GM12878 (cell line): ENCODE data around the gene DUSP8. TPM values are rescaled to one million over a fixed set of nuclear protein-coding genes. Genes with fewer than 3 reads are reported as not detected.

Experiments
- ATAC-seq: fragments of 200-7000 bp; cut with Tn5 transposase; 3 replicates; pipeline ENCODE4 v1.9.1; 2020; ENCODE audit warnings: mild to moderate bottlenecking, moderate library complexity
- BruUV-seq: library from RNA; stranded (reverse); fragments of 400-500 nt; replicated peaks from 2 replicates; lab custom pipeline; 2021; lab: Mats Ljungman, UMichigan
- CTCF ChIA-PET: fragments of 300-600 bp; sonication (Branson Sonifier 250); formaldehyde crosslinking; extraction: SDS; loops from one replicate; lab custom pipeline; 2021; ENCODE audit warnings: inconsistent platforms; lab: Yijun Ruan, JAX
- POLR2A ChIA-PET: fragments of 350-600 bp; formaldehyde crosslinking; extraction: SDS; loops from one replicate; lab custom pipeline; 2021; ENCODE audit warnings: inconsistent platforms; lab: Charles Lee
- RAD21 ChIA-PET: fragments of 300-600 bp; sonication (Branson Sonifier 250); formaldehyde crosslinking; loops from one replicate; lab custom pipeline; 2023; ENCODE audit warnings: antibody characterized with exemption; ENCODE audit not compliant: unreplicated experiment; lab: Charles Lee
- SMC1A ChIA-PET: fragments of 300-600 bp; sonication (Branson Sonifier 250); formaldehyde crosslinking; loops from one replicate; lab custom pipeline; 2023; ENCODE audit not compliant: unreplicated experiment, uncharacterized antibody; lab: Charles Lee
- DNase-seq: peaks from one replicate; pipeline ENCODE4 v3.0.0-alpha.2; 2011; ENCODE audit warnings: low read depth, low spot score
- FAIRE-seq: peaks from 3 replicates; lab custom pipeline; 2011; peaks lifted over from hg19 to GRCh38; lab: Jason Lieb, UNC
- H2AFZ ChIP-seq: 2 replicates; pipeline ENCODE4 v1.6.0; 2011; ENCODE audit warnings: low read depth, low read length, control low read depth; ENCODE audit not compliant: control insufficient read depth
- H3K27ac ChIP-seq: 2 replicates; pipeline ENCODE4 v1.5.1; 2011; ENCODE audit warnings: control low read depth; ENCODE audit not compliant: control insufficient read depth, insufficient read depth
- H3K27me3 ChIP-seq, 2 experiments: replicated peaks in 1 of 2; 2 replicates each; pipeline versions ENCODE4 v1.6.0 to v1.6.1; 2011; ENCODE audit warnings: low read length in 1 of 2; ENCODE audit not compliant: control insufficient read depth in 2 of 2, insufficient read depth in 2 of 2
- H3K36me3 ChIP-seq, 2 experiments: 2 replicates each; pipeline ENCODE4 v1.5.1; 2011; ENCODE audit warnings: low read length in 1 of 2; ENCODE audit not compliant: control insufficient read depth in 2 of 2, insufficient read depth in 2 of 2
- H3K4me1 ChIP-seq: 2 replicates; pipeline ENCODE4 v1.6.1; 2011; ENCODE audit warnings: mild to moderate bottlenecking, low read length, moderate library complexity, mixed read lengths; ENCODE audit not compliant: control insufficient read depth, insufficient read depth
- H3K4me2 ChIP-seq: 2 replicates; pipeline ENCODE4 v1.6.0; 2011; ENCODE audit warnings: control low read depth; ENCODE audit not compliant: control insufficient read depth, insufficient read depth
- H3K4me3 ChIP-seq: fragments of 200-600 bp; sonication (generic); 2 replicates; pipeline ENCODE4 v1.5.1; 2016
- H3K79me2 ChIP-seq: 2 replicates; pipeline ENCODE4 v1.6.0; 2011; ENCODE audit warnings: low read length; ENCODE audit not compliant: control insufficient read depth, insufficient read depth
- H3K9ac ChIP-seq: 2 replicates; pipeline ENCODE4 v1.8.0; 2011; ENCODE audit warnings: low read length, control low read depth, mixed read lengths; ENCODE audit not compliant: control insufficient read depth, insufficient read depth
- H3K9me3 ChIP-seq: replicated peaks from 3 replicates; pipeline ENCODE4 v1.5.1; 2011; ENCODE audit warnings: mild to moderate bottlenecking, low read length; ENCODE audit not compliant: control insufficient read depth, insufficient read depth
- H4K20me1 ChIP-seq: 2 replicates; pipeline ENCODE4 v1.6.0; 2011; ENCODE audit not compliant: control insufficient read depth, insufficient read depth
- BCLAF1 ChIP-seq: fragments of 450-650 bp; IDR thresholded peaks from 2 replicates; pipeline ENCODE4 v1.6.1; 2017; ENCODE audit warnings: antibody characterized with exemption, mild to moderate bottlenecking, moderate library complexity
- CBX3 ChIP-seq: fragments of 200-600 bp; sonication (generic); IDR thresholded peaks from 2 replicates; pipeline ENCODE4 v1.6.1; 2016; ENCODE audit warnings: low read depth, borderline replicate concordance
- CBX5 ChIP-seq: sonication (generic); IDR thresholded peaks from 2 replicates; pipeline ENCODE4 v1.6.1; 2016; ENCODE audit warnings: low read depth, moderate library complexity, mild to moderate bottlenecking, inconsistent platforms
- IRF4 ChIP-seq: IDR thresholded peaks from 2 replicates; pipeline ENCODE4 v1.6.1; 2011; ENCODE audit warnings: low read depth, low read length
- NFYB ChIP-seq: IDR thresholded peaks from 2 replicates; pipeline ENCODE4 v1.6.1; 2011; ENCODE audit warnings: low read depth, mild to moderate bottlenecking, low read length, improper control_type of control experiment, moderate library complexity; ENCODE audit not compliant: insufficient read depth
- NKRF ChIP-seq: fragments of 450-650 bp; conservative IDR thresholded peaks from 2 replicates; pipeline ENCODE4 v1.6.1; 2017; ENCODE audit warnings: mild to moderate bottlenecking, moderate library complexity
- NR2C2 ChIP-seq: IDR thresholded peaks from 2 replicates; pipeline ENCODE4 v1.6.1; 2011; ENCODE audit warnings: borderline replicate concordance, low read depth; ENCODE audit not compliant: control insufficient read depth, insufficient read length
- NR2F1 ChIP-seq: fragments of 450-650 bp; conservative IDR thresholded peaks from 2 replicates; pipeline ENCODE4 v1.6.1; 2017; ENCODE audit warnings: mild to moderate bottlenecking
- PBX3 ChIP-seq: IDR thresholded peaks from 2 replicates; pipeline ENCODE4 v1.6.1; 2011; ENCODE audit warnings: mild to moderate bottlenecking, low read depth, low read length, moderate library complexity; ENCODE audit not compliant: insufficient replicate concordance
- RAD51 ChIP-seq: fragments of 450-650 bp; IDR thresholded peaks from 2 replicates; pipeline ENCODE4 v1.6.1; 2016; ENCODE audit warnings: moderate library complexity, mild to moderate bottlenecking, inconsistent platforms
- SIN3A ChIP-seq: IDR thresholded peaks from 2 replicates; pipeline ENCODE4 v1.6.1; 2012; ENCODE audit warnings: low read depth, low read length, improper control_type of control experiment
- STAT3 ChIP-seq: IDR thresholded peaks from 2 replicates; pipeline ENCODE4 v1.6.1; 2011; ENCODE audit warnings: low read depth, low read length, improper control_type of control experiment
- TCF12 ChIP-seq: IDR thresholded peaks from 2 replicates; pipeline ENCODE4 v1.6.1; 2011; ENCODE audit warnings: low read depth, mild to moderate bottlenecking, low read length
- TCF7 ChIP-seq: IDR thresholded peaks from 2 replicates; pipeline ENCODE4 v1.6.1; 2014; ENCODE audit warnings: antibody characterized with exemption, borderline replicate concordance
- USF2 ChIP-seq: IDR thresholded peaks from 2 replicates; pipeline ENCODE4 v1.6.1; 2011; ENCODE audit warnings: low read depth, low read length, improper control_type of control experiment, borderline replicate concordance
- ZBED1 ChIP-seq: IDR thresholded peaks from 2 replicates; pipeline ENCODE4 v1.6.1; 2016; ENCODE audit warnings: borderline replicate concordance
- ZBTB33 ChIP-seq: fragments of 450-650 bp; IDR thresholded peaks from 2 replicates; pipeline ENCODE4 v1.6.1; 2017; ENCODE audit warnings: mild to moderate bottlenecking
- WGBS: methylation state at CpG from one replicate; pipeline ENCODE4 v1.1.6; 2016; ENCODE audit warnings: low lambda C conversion rate; ENCODE audit not compliant: insufficient replicate concordance, insufficient coverage; ENCODE audit errors: missing lambda C conversion rate; 5-methylcytosine and 5-hydroxymethylcytosine counted together
- in situ Hi-C: fragments of 300-500 bp; cut with MboI; formaldehyde crosslinking; loops from 9 replicates; pipeline ENCODE4 v1.14.3; 2018; ENCODE audit warnings: mixed read lengths
- intact Hi-C: fragments of 100-400 bp; cut with micrococcal nuclease; formaldehyde crosslinking; loops from one replicate; pipeline ENCODE4 v1.14.2; 2022; ENCODE audit not compliant: unreplicated experiment
- polyA plus RNA-seq, 11 experiments: library from polyadenylated mRNA; depleted of rRNA in 4 of 11; unstranded in 6 of 11; stranded (reverse) in 5 of 11; fragments of >200 nt; fragmentation: Nextera tagmentation in 4 of 11; fragmentation: Illumina TruSeq in 1 of 11; extraction: Ambion mirVana in 4 of 11; extraction: Trizol in 1 of 11; gene quantifications; 1 replicate in 1 of 11; 2 replicates in 10 of 11; pipeline versions ENCODE4 v1.2.1 to v1.2.3, GENCODE V29; 2011 to 2016; ENCODE audit warnings: inconsistent platforms in 2 of 11, missing spikeins in 2 of 11, low read depth in 1 of 11
- total RNA-seq, 4 experiments: library from RNA; depleted of rRNA in 3 of 4; stranded (reverse); fragments of >200 nt in 3 of 4; fragmentation: Illumina TruSeq in 1 of 4; extraction: Trizol in 1 of 4; gene quantifications; 2 replicates each; pipeline versions ENCODE4 v1.2.1 to v1.2.3, GENCODE V29; 2013 to 2021

Gene DUSP8
- total and polyA plus RNA-seq, 10 of the 15 experiments (the other 5 are each of a cell fraction or from before 2014, with no cell fraction given) = 0.04 to 1.7 (median 0.26) TPM; not detected in 6

- intact Hi-C loops = no loop called here
- no peaks in the 10 kb centered on the region for H3K4me1 ChIP-seq
- TF ChIP-seq CBX3 (no peak), RAD51 (no peak), USF2 (no peak), NR2C2 (no peak), NR2F1 (no peak), TCF7 (no peak), SIN3A (no peak), BCLAF1 (no peak), NKRF (no peak), CBX5 (no peak), STAT3 (no peak), ZBTB33 (no peak), IRF4 (no peak), PBX3 (no peak), TCF12 (no peak), ZBED1 (no peak), NFYB (no peak)
These were observed 14.6 kb upstream of the DUSP8 start for GRCh38 chr11:1586699-1587098.

More at GRCh38 chr11:1586699-1587098, 14.6 kb upstream of the DUSP8 start:
- Histone ChIP-seq H3K9me3 (no peaks in the 10 kb centered on the region; the same call in 2 of the 3 replicates), H4K20me1 (no peaks in the 10 kb centered on the region), H3K36me3 (no peaks in the 10 kb centered on the region), H3K4me3 (no peak overlapping the region), H3K27me3 (no peaks in the 10 kb centered on the region; a peak in 2 of 4 replicates), H3K27ac (no peak overlapping the region), H3K9ac (no peak overlapping the region), H2AFZ (no peak overlapping the region), H3K79me2 (no peaks in the 10 kb centered on the region), H3K4me2 (no peak overlapping the region)
- 0% methylated on average over 2 of the region's 2 CpGs for WGBS
- SMC1A ChIA-PET = no interaction called here
- in situ Hi-C loops = no loop called here
- ATAC-seq (no peak), DNase-seq (no peak), FAIRE-seq (no peak)
- RAD21 ChIA-PET = no interaction called here
- POLR2A ChIA-PET = interaction anchor here (0.7 kb wide), 1 partner anchor 17 kb away, joined by 6 read pairs; no protein-coding TSS in a partner anchor
- no TSS peak for BruUV-seq
- CTCF ChIA-PET = interaction anchor here (1.8 kb wide), 1 partner anchor 8 kb away, joined by 4 read pairs; no protein-coding TSS in a partner anchor
